Femur (tissue), 1 donor: Measurements from ENCODE around the gene HMG20A.

Experiments
- DNase-seq: peaks from one replicate; pipeline ENCODE4 v3.0.0-alpha.2; 2017

HMG20A gene

GRCh38 chr15:77502379-77503095 is 81.8 kb downstream of the HMG20A start:
- no peak for DNase-seq

- no peak for DNase-seq
Observed at GRCh38 chr15:77503240-77503639, 82.6 kb downstream of the HMG20A start.

DNA sequence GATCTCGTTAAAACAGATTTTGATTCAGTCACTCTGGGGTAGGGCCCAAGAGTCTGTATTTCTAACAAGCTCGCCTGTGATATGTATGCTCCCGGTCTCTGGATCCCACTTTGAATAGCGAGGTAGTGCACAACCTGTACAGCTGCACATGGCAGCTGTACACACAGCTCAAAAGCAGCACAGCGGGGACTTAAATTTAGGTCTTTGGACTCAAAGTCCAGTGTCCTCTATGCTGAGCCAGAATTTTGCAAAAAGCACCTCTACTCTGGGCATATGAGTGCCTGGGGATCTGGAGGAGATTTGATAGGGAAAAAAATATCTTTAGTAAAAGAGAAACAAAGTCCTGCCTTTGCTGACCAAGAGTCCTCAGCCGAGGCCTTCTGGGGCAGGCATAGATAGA is 83.1 kb downstream of the HMG20A start:
- no peak for DNase-seq

DNA sequence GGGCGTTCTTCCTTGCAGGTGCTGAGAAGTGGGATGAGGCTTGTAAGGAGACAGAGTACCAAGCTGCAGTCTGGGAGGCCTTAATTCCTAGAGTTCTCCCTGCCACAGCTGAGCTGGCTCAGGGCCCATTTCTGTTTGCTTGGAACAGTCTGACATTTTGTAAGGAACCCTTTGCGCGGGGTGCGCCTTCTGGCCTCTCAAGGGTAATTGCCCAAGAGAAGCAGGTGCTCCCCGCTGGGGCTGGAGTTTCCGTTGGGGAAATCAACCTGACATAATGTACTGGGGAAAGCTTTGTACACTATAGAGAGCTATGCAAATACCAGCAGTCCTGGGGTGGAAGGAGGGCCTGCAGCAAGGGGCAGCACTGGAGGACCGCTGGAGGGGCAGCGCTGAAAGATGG is 83.6 kb downstream of the HMG20A start:
- DNase-seq: no peak

DNA sequence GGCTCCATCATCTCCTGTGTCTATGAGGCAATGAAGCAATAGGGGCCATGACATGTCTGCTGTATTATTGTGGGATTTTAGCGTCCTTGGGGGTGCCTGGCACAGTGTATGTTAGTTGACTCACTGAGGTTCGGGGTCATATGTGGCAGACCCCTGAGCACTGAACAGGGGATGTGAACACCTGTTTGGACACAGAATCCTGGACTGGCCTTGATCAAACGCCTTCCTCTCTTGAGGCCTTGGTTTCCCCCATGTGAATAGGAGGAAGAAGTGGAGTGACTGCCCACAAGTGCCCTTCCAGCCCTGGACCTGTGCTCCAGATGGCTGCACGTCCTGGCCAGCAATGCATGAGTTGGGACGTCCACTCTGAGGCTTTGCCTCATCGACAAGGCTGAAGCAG is 84.2 kb downstream of the HMG20A start:
- no peak for DNase-seq

- DNase-seq: no peak
Observed at GRCh38 chr15:77505556-77505955, 84.9 kb downstream of the HMG20A start.

- peak; percentile 83 for DNase-seq
Observed at GRCh38 chr15:77506311-77507142, 85.8 kb downstream of the HMG20A start.

- peak; percentile 68 for DNase-seq
Observed at GRCh38 chr15:77507143-77507897, 86.6 kb downstream of the HMG20A start.

- DNase-seq: peak; percentile 65
Observed at GRCh38 chr15:77507911-77508310, 87.2 kb downstream of the HMG20A start.

GRCh38 chr15:77508541-77509243 is 88.0 kb downstream of the HMG20A start:
- peak; percentile 49 for DNase-seq

- no peak for DNase-seq
Observed at GRCh38 chr15:77510066-77511057, 89.7 kb downstream of the HMG20A start.

- no peak for DNase-seq
Observed at GRCh38 chr15:77511869-77512268, 91.2 kb downstream of the HMG20A start.

- DNase-seq: no peak
Observed at GRCh38 chr15:77513226-77513625, 92.5 kb downstream of the HMG20A start.

GRCh38 chr15:77514641-77515402 is 94.1 kb downstream of the HMG20A start:
- no peak for DNase-seq

GRCh38 chr15:77515613-77516012 is 94.9 kb downstream of the HMG20A start:
- DNase-seq: no peak

GRCh38 chr15:77516076-77516475 is 95.4 kb downstream of the HMG20A start:
- no peak for DNase-seq

- DNase-seq: no peak
Observed at GRCh38 chr15:77516786-77517185, 96.1 kb downstream of the HMG20A start.

DNA sequence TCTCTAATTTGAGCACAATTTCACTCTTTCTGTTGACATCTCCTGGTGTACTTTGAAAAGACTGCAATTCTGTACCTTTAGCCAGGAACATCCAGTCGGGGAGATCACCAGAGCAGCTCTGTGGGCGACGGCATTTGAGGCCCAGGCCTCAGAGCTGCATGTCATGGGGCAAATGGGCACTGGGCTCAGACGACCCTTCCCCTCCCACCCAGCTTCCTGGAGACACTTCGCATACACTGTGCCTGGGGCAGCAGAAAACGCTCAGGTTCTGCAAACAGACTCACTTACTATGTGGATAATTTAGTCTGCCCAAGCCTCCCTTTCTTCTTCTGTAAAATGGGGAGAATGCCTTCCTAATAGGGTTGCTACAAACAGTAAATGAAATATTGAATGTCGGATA is 96.9 kb downstream of the HMG20A start:
- DNase-seq: no peak

GRCh38 chr15:77518458-77518857 is 97.8 kb downstream of the HMG20A start:
- no peak for DNase-seq

- DNase-seq: no peak
Observed at GRCh38 chr15:77519540-77519939, 98.9 kb downstream of the HMG20A start.

DNA sequence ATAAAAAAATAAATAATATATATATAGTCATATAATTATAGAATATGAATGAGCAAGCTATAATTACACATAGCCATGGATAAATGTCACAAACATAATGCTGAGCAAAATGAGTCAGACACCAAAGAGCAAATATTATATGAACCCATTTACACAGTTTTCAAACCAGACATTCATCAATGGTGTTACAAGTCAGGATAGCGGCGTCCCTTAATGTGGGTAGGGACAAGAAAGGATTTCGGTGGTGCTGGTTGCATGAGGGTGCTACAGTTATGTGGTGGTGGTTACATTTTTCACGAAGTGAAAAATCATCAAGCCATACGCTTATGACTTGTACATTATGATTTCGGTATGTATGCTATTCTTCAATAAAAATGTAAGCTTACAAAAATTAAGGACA is 100.5 kb downstream of the HMG20A start:
- DNase-seq: no peak
